Smooth muscle cell of the coronary artery (primary cell): Measurements from ENCODE around the gene HAGHL. TPM values are rescaled to one million over a fixed set of nuclear protein-coding genes. Genes with fewer than 3 reads are reported as not detected.

Experiments
- total RNA-seq: library from RNA; depleted of rRNA; stranded (reverse); fragments of >200 nt; gene quantifications from 2 replicates; pipeline ENCODE4 v1.2.3, GENCODE V29; 2014; ENCODE audit warnings: low replicate concordance

Gene HAGHL
- total RNA-seq, result 11.2 and 15.9 TPM in 2 replicates

GRCh38 chr16:726438-727290 lies at the start of gene HAGHL, which contains the start of gene CCDC78:
HAGHL (plus strand) TSS chr16:727106; CDS start chr16:727510, 404 bp downstream.
CCDC78 (minus strand) TSS chr16:726443; CDS start chr16:726367, 76 bp downstream.

GRCh38 chr16:679814-680624 lies 46.9 kb upstream of the HAGHL start, which contains the start of gene STUB1:
STUB1 (plus strand) TSS chr16:680410; CDS start chr16:680526, 116 bp downstream.

GRCh38 chr16:684071-684794 lies 42.7 kb upstream of the HAGHL start, which contains the start of gene JMJD8:
JMJD8 (minus strand) TSS chr16:684334; CDS start chr16:684319, 15 bp downstream.

GRCh38 chr16:705431-706188 lies 21.3 kb upstream of the HAGHL start, which contains the start of gene FBXL16:
FBXL16 (minus strand) TSS chr16:705801; CDS start chr16:697405, 8,396 bp downstream.

GRCh38 chr16:714558-715476 lies 12.1 kb upstream of the HAGHL start, which contains the start of gene METRN:
METRN (plus strand) TSS chr16:715118; CDS start chr16:715290, 172 bp downstream.

GRCh38 chr16:720990-721764 lies 5.7 kb upstream of the HAGHL start, which contains the start of gene ANTKMT:
ANTKMT (plus strand) TSS chr16:721146; CDS start chr16:721275, 129 bp downstream.

GRCh38 chr16:740764-741505 lies 14.0 kb downstream of the HAGHL start, which contains the start of gene CIAO3:
CIAO3 (minus strand) TSS chr16:740997; CDS start chr16:740985, 12 bp downstream.

GRCh38 chr16:760545-761343 lies 33.8 kb downstream of the HAGHL start, which contains the start of gene MSLN:
MSLN (plus strand) TSS chr16:760734; CDS start chr16:762681, 1,947 bp downstream.

Other genes with a start within 250 kb of the HAGHL start
- gene CAPN15, start 199.4 kb upstream of the HAGHL start, total RNA-seq, result 12.8 and 17.1 TPM in 2 replicates
- under 0.01 TPM in 1 of 2 replicates, not detected in the other for gene PRR35, start 166.7 kb upstream of the HAGHL start, total RNA-seq
- 0.35 and 1.4 TPM in 2 replicates for gene NHLRC4, start 160.1 kb upstream of the HAGHL start, total RNA-seq
- gene PIGQ, start 157.1 kb upstream of the HAGHL start, total RNA-seq, result 18.5 and 19.5 TPM in 2 replicates
- 8.6 and 9.8 TPM in 2 replicates for gene RAB40C, start 137.0 kb upstream of the HAGHL start, total RNA-seq
- 0.08 and 0.12 TPM in 2 replicates for gene WFIKKN1, start 96.1 kb upstream of the HAGHL start, total RNA-seq
- gene METTL26, start 90.8 kb upstream of the HAGHL start, total RNA-seq, result 81.6 and 89.4 TPM in 2 replicates
- gene MCRIP2, start 85.3 kb upstream of the HAGHL start, total RNA-seq, result 7.8 and 22.2 TPM in 2 replicates
- gene WDR90, start 77.7 kb upstream of the HAGHL start, total RNA-seq, result 7.2 and 9.8 TPM in 2 replicates
- gene RHOT2, start 59.0 kb upstream of the HAGHL start, total RNA-seq, result 26.1 and 33.7 TPM in 2 replicates
- gene RHBDL1, start 51.4 kb upstream of the HAGHL start, total RNA-seq, result 0.98 and 6.6 TPM in 2 replicates
- gene STUB1, start 46.7 kb upstream of the HAGHL start, total RNA-seq, result 152 and 251 TPM in 2 replicates
- gene JMJD8, start 42.8 kb upstream of the HAGHL start, total RNA-seq, result 21.8 and 28.3 TPM in 2 replicates
- gene WDR24, start 36.7 kb upstream of the HAGHL start, total RNA-seq, result 3.1 and 4.9 TPM in 2 replicates
- gene FBXL16, start 21.3 kb upstream of the HAGHL start, total RNA-seq, result 0.08 TPM in 1 of 2 replicates, not detected in the other
- gene METRN, start 12.0 kb upstream of the HAGHL start, total RNA-seq, result 95.8 and 102 TPM in 2 replicates
- gene ANTKMT, start 6.0 kb upstream of the HAGHL start, total RNA-seq, result 8.0 and 27.7 TPM in 2 replicates
- 0.82 and 0.98 TPM in 2 replicates for gene CCDC78, start 663 bp upstream of the HAGHL start, total RNA-seq
- 24.4 and 28.9 TPM in 2 replicates for gene CIAO3, start 13.9 kb downstream of the HAGHL start, total RNA-seq
- not detected in 2 replicates for gene MSLN, start 33.6 kb downstream of the HAGHL start, total RNA-seq
- gene RPUSD1, start 61.3 kb downstream of the HAGHL start, total RNA-seq, result 10.1 and 16.2 TPM in 2 replicates
- 2.8 and 5.6 TPM in 2 replicates for gene CHTF18, start 61.5 kb downstream of the HAGHL start, total RNA-seq
- gene GNG13, start 73.6 kb downstream of the HAGHL start, total RNA-seq, result not detected in 2 replicates
- 10.8 and 15.2 TPM in 2 replicates for gene LMF1, start 243.9 kb downstream of the HAGHL start, total RNA-seq